Dedifferentiated amniotic fluid mesenchymal stem cell (primary cell): ENCODE results near the gene PDE4B.
"Not testable (repeated sequence)": the region's sequence is repeated elsewhere in the genome, so short reads cannot be mapped to it uniquely, and the experiment has no call there.

Experiments used
- DNase-seq: peaks from one replicate; pipeline ENCODE4 v3.0.0-alpha.2; 2016; ENCODE audit errors: extremely low spot score

Gene PDE4B

GRCh38 chr1:66050633-66051032 is 257.9 kb downstream of the PDE4B start:
- no peak for DNase-seq

GRCh38 chr1:66055092-66055491 is 262.4 kb downstream of the PDE4B start:
- no peak for DNase-seq

- DNase-seq, result not testable (repeated sequence)
These were observed 264.8 kb downstream of the PDE4B start for GRCh38 chr1:66057448-66057847.

- DNase-seq, result no peak
These were observed 265.9 kb downstream of the PDE4B start for GRCh38 chr1:66058558-66058957.

GRCh38 chr1:66067219-66067618 is 274.5 kb downstream of the PDE4B start:
- not testable (repeated sequence) for DNase-seq

GRCh38 chr1:66069976-66070876 is 277.5 kb downstream of the PDE4B start:
- no peak for DNase-seq

GRCh38 chr1:66073388-66073787 is 280.7 kb downstream of the PDE4B start:
- no peak for DNase-seq

- no peak for DNase-seq
These were observed 281.5 kb downstream of the PDE4B start for GRCh38 chr1:66074147-66074546.

GRCh38 chr1:66078412-66078811 is 285.7 kb downstream of the PDE4B start:
- DNase-seq, result no peak

GRCh38 chr1:66083003-66083402 is 290.3 kb downstream of the PDE4B start:
- DNase-seq, result no peak

GRCh38 chr1:66084442-66084841 is 291.7 kb downstream of the PDE4B start:
- DNase-seq, result no peak

GRCh38 chr1:66085600-66085999 is 292.9 kb downstream of the PDE4B start:
- DNase-seq, result no peak

GRCh38 chr1:66088787-66089186 is 296.1 kb downstream of the PDE4B start:
- no peak for DNase-seq

GRCh38 chr1:66090859-66091457 is 298.3 kb downstream of the PDE4B start:
- no peak for DNase-seq

- DNase-seq, result no peak
These were observed 302.5 kb downstream of the PDE4B start for GRCh38 chr1:66095190-66095589.

- not testable (repeated sequence) for DNase-seq
These were observed 308.3 kb downstream of the PDE4B start for GRCh38 chr1:66100959-66101358.

- not testable (repeated sequence) for DNase-seq
These were observed 311.4 kb downstream of the PDE4B start for GRCh38 chr1:66104076-66104475.

- DNase-seq, result no peak
These were observed 315.9 kb downstream of the PDE4B start for GRCh38 chr1:66108624-66109023.

- no peak for DNase-seq
These were observed 320.2 kb downstream of the PDE4B start for GRCh38 chr1:66112744-66113400.

GRCh38 chr1:66119148-66119547 is 326.5 kb downstream of the PDE4B start:
- no peak for DNase-seq

GRCh38 chr1:66124670-66125069 is 332.0 kb downstream of the PDE4B start:
- DNase-seq, result no peak

- DNase-seq, result not testable (repeated sequence)
These were observed 335.9 kb downstream of the PDE4B start for GRCh38 chr1:66128641-66129040.

- DNase-seq, result no peak
These were observed 339.6 kb downstream of the PDE4B start for GRCh38 chr1:66132324-66132723.
